Endothelial cell of umbilical vein (primary cell): ENCODE results near the gene ANKS1B. TPM values are rescaled to one million over a fixed set of nuclear protein-coding genes. Genes with fewer than 3 reads are reported as not detected.

Experiments used
- BruUV-seq: library from RNA; stranded (reverse); fragments of 400-500 nt; replicated peaks from 2 replicates; lab custom pipeline; 2021; lab: Mats Ljungman, UMichigan
- CTCF ChIA-PET: fragments of 300-600, 350-600 bp; sonication (Branson Sonifier 250); formaldehyde crosslinking; loops from one replicate; lab custom pipeline; 2021; ENCODE audit warnings: antibody characterized with exemption, inconsistent platforms; lab: Charles Lee
- POLR2A ChIA-PET: fragments of 300-600, 350-600 bp; sonication (Branson Sonifier 250); formaldehyde crosslinking; loops from one replicate; lab custom pipeline; 2021; ENCODE audit warnings: antibody characterized with exemption, inconsistent platforms; lab: Charles Lee
- DNase-seq: peaks from one replicate; pipeline ENCODE4 v3.0.0-alpha.2; 2011; ENCODE audit warnings: low read depth, low spot score
- FAIRE-seq: peaks from 2 replicates; lab custom pipeline; 2011; peaks lifted over from hg19 to GRCh38; lab: Jason Lieb, UNC
- H2AFZ ChIP-seq: 2 replicates; pipeline ENCODE4 v1.6.0; 2012; ENCODE audit warnings: low read depth, low read length, control low read depth, inconsistent platforms
- H3K27ac ChIP-seq: 2 replicates; pipeline ENCODE4 v1.5.1; 2011; ENCODE audit warnings: low read depth, mild to moderate bottlenecking, control low read depth, low read length, moderate library complexity; ENCODE audit not compliant: insufficient read depth
- H3K27me3 ChIP-seq, 2 experiments: 2 replicates each; pipeline versions ENCODE4 v1.6.0 to v1.6.1; 2011; ENCODE audit warnings: low read length in 2 of 2, mixed read lengths in 1 of 2; ENCODE audit not compliant: control insufficient read depth in 2 of 2, insufficient read depth in 2 of 2
- H3K36me3 ChIP-seq, 2 experiments: 2 replicates in 1 of 2; 3 replicates in 1 of 2; pipeline ENCODE4 v1.5.1; 2011; ENCODE audit warnings: low read length in 2 of 2, mild to moderate bottlenecking in 1 of 2, moderate library complexity in 1 of 2; ENCODE audit not compliant: control insufficient read depth in 2 of 2, insufficient read depth in 2 of 2; ENCODE audit errors: extremely low read depth in 1 of 2
- H3K4me1 ChIP-seq: 3 replicates; pipeline ENCODE4 v1.5.1; 2011; ENCODE audit warnings: mild to moderate bottlenecking, low read length; ENCODE audit not compliant: control insufficient read depth, insufficient read depth; ENCODE audit errors: extremely low read depth
- H3K4me2 ChIP-seq: 2 replicates; pipeline ENCODE4 v1.6.1; 2011; ENCODE audit warnings: low read length, control low read depth, mixed read lengths; ENCODE audit not compliant: insufficient read depth
- H3K4me3 ChIP-seq, 3 experiments: fragments of 200-600 bp in 1 of 3; sonication (generic), shearing (Covaris generic) in 1 of 3; replicated peaks in 1 of 3; 2 replicates each; pipeline ENCODE4 v1.5.1; 2011 to 2016; ENCODE audit warnings: control low read depth in 3 of 3, low read length in 3 of 3, mild to moderate bottlenecking in 2 of 3, inconsistent platforms in 1 of 3, low read depth in 1 of 3, moderate library complexity in 1 of 3; ENCODE audit not compliant: insufficient read depth in 1 of 3
- H3K79me2 ChIP-seq: 2 replicates; pipeline ENCODE4 v1.6.0; 2012; ENCODE audit warnings: low read length, inconsistent platforms; ENCODE audit not compliant: control insufficient read depth, insufficient read depth
- H3K9ac ChIP-seq: replicated peaks from 2 replicates; pipeline ENCODE3; 2011; ENCODE audit warnings: low read length, control low read depth; ENCODE audit not compliant: insufficient read depth; ENCODE audit errors: extremely low read depth
- H3K9me1 ChIP-seq: replicated peaks from 3 replicates; pipeline ENCODE4 v1.6.0; 2011; ENCODE audit warnings: mild to moderate bottlenecking, low read length; ENCODE audit not compliant: control insufficient read depth, insufficient read depth; ENCODE audit errors: extremely low read depth
- H3K9me3 ChIP-seq: replicated peaks from 2 replicates; pipeline ENCODE4 v1.5.1; 2012; ENCODE audit warnings: low read length, inconsistent platforms; ENCODE audit not compliant: control insufficient read depth, insufficient read depth
- H4K20me1 ChIP-seq: replicated peaks from 2 replicates; pipeline ENCODE3; 2011; ENCODE audit warnings: mild to moderate bottlenecking, low read length; ENCODE audit not compliant: control insufficient read depth, insufficient read depth; ENCODE audit errors: extremely low read depth
- CTCF ChIP-seq, 2 donors: IDR thresholded peaks; 1 replicate in 1 of 2; 2 replicates in 1 of 2; pipeline ENCODE4 v1.5.1; 2011; ENCODE audit warnings: low read length in 2 of 2, mild to moderate bottlenecking in 2 of 2, moderate library complexity in 2 of 2, control low read depth in 1 of 2, inconsistent platforms in 1 of 2, low read depth in 1 of 2; ENCODE audit not compliant: insufficient read depth in 1 of 2; ENCODE audit errors: extremely low read depth in 1 of 2
- EZH2 ChIP-seq: IDR thresholded peaks from 2 replicates; pipeline ENCODE4 v1.6.1; 2012; ENCODE audit warnings: borderline replicate concordance, low read depth, mild to moderate bottlenecking, moderate library complexity, low read length, inconsistent platforms; ENCODE audit not compliant: severe bottlenecking
- FOS ChIP-seq: IDR thresholded peaks from 2 replicates; pipeline ENCODE4 v1.6.1; 2011; ENCODE audit warnings: mild to moderate bottlenecking, low read length, moderate library complexity, borderline replicate concordance; ENCODE audit not compliant: insufficient read depth
- GATA2 ChIP-seq: IDR thresholded peaks from 2 replicates; pipeline ENCODE4 v1.7.0; 2011; ENCODE audit warnings: low read depth, mild to moderate bottlenecking, moderate library complexity, mixed read lengths, low read length; ENCODE audit not compliant: insufficient read length, insufficient read depth
- JUN ChIP-seq: IDR thresholded peaks from 2 replicates; pipeline ENCODE4 v1.6.1; 2011; ENCODE audit warnings: borderline replicate concordance, low read depth; ENCODE audit not compliant: insufficient read length, insufficient read depth
- MYC ChIP-seq: IDR thresholded peaks from one replicate; pipeline ENCODE4 v1.6.1; 2011; ENCODE audit warnings: mild to moderate bottlenecking, low read depth, low read length
- POLR2A ChIP-seq: IDR thresholded peaks from 2 replicates; pipeline ENCODE4 v1.6.1; 2012; ENCODE audit warnings: low read depth, mild to moderate bottlenecking, control low read depth, low read length
- POLR2AphosphoS5 ChIP-seq: IDR thresholded peaks from 2 replicates; pipeline ENCODE4 v1.6.1; 2012; ENCODE audit warnings: low read depth, mild to moderate bottlenecking, control low read depth, low read length, moderate library complexity; ENCODE audit not compliant: insufficient read depth
- dilution Hi-C: fragments of 300-500 bp; cut with MboI; formaldehyde crosslinking; loops from one replicate; pipeline ENCODE4 v1.15.0; 2019; ENCODE audit warnings: low sequenced_read_pairs; ENCODE audit not compliant: extremely low pct_ligation_motif_present
- intact Hi-C: fragments of 100-400 bp; cut with micrococcal nuclease; formaldehyde crosslinking; loops from one replicate; pipeline ENCODE4 v1.10.0; 2022
- polyA plus RNA-seq, 4 experiments: library from polyadenylated mRNA; depleted of rRNA in 3 of 4; stranded (reverse) in 3 of 4; unstranded in 1 of 4; fragments of >200 nt; gene quantifications; 2 replicates each; pipeline versions ENCODE4 v1.2.1 to v1.2.3, GENCODE V29; 2011 to 2012; ENCODE audit warnings: missing spikeins in 1 of 4
- total RNA-seq: library from RNA; stranded (reverse); gene quantifications from 2 replicates; pipeline ENCODE4 v1.2.3, GENCODE V29; 2021
- TF ChIP-seq, protein P1 (sequence below): IDR thresholded peaks from 2 replicates; pipeline ENCODE4 v1.6.1; 2011; ENCODE audit not compliant: insufficient read depth, insufficient read length

The ANKS1B gene
- total and polyA plus RNA-seq, 2 donors (not counting 3 experiments of a cell fraction or from before 2014, with no cell fraction given): 0.15 to 0.38 TPM

DNA sequence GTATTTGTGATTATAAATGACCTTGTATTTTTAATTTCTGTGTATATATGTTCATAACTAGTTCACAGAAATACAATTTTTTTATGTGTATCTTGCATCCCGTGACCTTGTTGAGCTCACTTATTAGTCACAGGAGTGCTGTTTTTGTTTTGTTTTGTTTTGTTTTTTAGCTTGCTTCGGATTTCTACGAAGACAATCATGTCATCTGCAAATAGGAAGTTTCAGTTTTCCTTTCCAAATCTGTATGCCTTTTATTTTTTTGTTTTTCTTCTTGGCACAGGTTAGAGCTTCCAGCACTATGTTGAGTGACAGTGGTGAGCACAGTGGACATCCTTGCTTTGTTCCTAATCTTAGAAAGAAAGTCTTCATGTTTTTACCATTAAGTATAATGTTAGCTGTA, 566.4 kb downstream of the ANKS1B start:
- dilution Hi-C loops (no loop called here), intact Hi-C loops (no loop called here)

More for the DNA sequence above, 566.4 kb downstream of the ANKS1B start:
- Histone ChIP-seq H3K4me2 (no peak overlapping the region), H3K9ac (no peak overlapping the region), H3K4me1 (no peaks in the 10 kb centered on the region), H2AFZ (no peak overlapping the region), H3K36me3 (no peaks in the 10 kb centered on the region), H3K27me3 (no peaks in the 10 kb centered on the region), H3K27ac (no peak overlapping the region), H3K9me3 (peaks cover 2% of the 10 kb centered on the region), H4K20me1 (no peaks in the 10 kb centered on the region), H3K79me2 (no peaks in the 10 kb centered on the region), H3K4me3 (no peak overlapping the region), H3K9me1 (no peaks in the 10 kb centered on the region)
- TF ChIP-seq POLR2AphosphoS5: no peak
- TF ChIP-seq POLR2A: no peak
- TF ChIP-seq GATA2: no peak
- no peak for TF ChIP-seq MYC
- TF ChIP-seq, protein P1, sequence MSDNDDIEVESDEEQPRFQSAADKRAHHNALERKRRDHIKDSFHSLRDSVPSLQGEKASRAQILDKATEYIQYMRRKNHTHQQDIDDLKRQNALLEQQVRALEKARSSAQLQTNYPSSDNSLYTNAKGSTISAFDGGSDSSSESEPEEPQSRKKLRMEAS: no peak
- TF ChIP-seq CTCF (IDR thresholded peaks at IDR 0.05; ENCODE audit: extremely low read depth in 1 of 2, insufficient read depth in 1 of 2, low read depth in 1 of 2, low read length in 2 of 2): no peak
- TF ChIP-seq EZH2: no peak
- TF ChIP-seq FOS: no peak
- no peak for TF ChIP-seq JUN
- DNase-seq (no peak), FAIRE-seq (no peak)
- POLR2A ChIA-PET: no interaction called here
- no TSS peak for BruUV-seq
- CTCF ChIA-PET: no interaction called here
